ENCODE results near the gene NOX1.
"Not testable (repeated sequence)": the region's sequence is repeated elsewhere in the genome, so short reads cannot be mapped to it uniquely, and the experiment has no call there.

Gene NOX1

GRCh38 chrX:100819534-100819836 is 54.7 kb downstream of the NOX1 start:
- DNase-seq, result no peak

- no peak for DNase-seq
Measured at GRCh38 chrX:100817340-100817739, 56.8 kb downstream of the NOX1 start.

DNA sequence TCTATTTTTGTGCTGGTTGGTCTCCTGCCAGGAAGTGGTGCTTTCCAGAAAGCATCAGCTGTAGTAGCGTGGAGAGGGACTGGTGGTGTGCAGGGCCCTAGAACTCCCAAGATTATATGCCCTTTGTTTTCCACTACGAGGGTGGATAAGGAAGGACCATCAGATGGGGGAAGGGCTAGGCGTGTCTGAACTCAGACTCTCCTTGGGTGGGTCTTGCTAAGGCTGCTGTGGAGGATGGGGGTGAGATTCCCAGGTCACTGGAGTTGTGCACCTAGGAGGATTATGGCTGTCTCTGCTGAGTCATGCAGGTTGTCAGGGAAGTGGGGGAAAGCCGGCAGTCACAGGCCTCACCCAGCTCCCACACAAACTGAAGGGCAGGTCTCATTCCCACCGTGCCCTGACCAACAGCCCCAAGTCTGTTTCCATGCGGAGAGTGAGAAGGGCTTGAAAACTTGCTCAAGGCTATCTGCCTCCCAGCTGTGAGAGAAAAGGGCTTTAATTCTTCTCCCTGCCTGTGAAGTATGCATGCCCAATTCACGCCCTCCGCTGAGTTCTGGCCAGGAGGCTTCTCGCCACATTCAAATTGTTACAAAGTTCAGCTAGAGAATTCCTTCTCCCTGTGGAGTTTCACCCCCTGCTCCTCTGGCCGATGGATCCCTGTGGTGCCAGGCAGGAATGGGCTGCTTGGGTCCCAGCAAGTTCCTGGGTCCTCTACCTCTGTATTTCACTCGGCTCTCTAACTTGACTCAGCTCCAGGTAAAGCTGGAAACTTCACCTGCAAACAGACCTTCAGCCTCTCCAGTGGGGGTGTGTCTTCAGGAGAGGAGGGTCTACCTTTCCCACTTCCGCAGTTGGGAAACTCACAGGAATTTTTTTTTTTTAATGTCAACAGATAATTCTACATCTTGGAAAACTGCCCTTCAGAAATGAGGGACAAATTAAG is 61.7 kb downstream of the NOX1 start:
- no peak for DNase-seq

- not testable (repeated sequence) for DNase-seq
Measured at GRCh38 chrX:100808265-100808664, 65.9 kb downstream of the NOX1 start.

- DNase-seq, result no peak
Measured at GRCh38 chrX:100804780-100805179, 69.4 kb downstream of the NOX1 start.

- DNase-seq, result no peak
Measured at GRCh38 chrX:100802843-100803242, 71.3 kb downstream of the NOX1 start.

DNA sequence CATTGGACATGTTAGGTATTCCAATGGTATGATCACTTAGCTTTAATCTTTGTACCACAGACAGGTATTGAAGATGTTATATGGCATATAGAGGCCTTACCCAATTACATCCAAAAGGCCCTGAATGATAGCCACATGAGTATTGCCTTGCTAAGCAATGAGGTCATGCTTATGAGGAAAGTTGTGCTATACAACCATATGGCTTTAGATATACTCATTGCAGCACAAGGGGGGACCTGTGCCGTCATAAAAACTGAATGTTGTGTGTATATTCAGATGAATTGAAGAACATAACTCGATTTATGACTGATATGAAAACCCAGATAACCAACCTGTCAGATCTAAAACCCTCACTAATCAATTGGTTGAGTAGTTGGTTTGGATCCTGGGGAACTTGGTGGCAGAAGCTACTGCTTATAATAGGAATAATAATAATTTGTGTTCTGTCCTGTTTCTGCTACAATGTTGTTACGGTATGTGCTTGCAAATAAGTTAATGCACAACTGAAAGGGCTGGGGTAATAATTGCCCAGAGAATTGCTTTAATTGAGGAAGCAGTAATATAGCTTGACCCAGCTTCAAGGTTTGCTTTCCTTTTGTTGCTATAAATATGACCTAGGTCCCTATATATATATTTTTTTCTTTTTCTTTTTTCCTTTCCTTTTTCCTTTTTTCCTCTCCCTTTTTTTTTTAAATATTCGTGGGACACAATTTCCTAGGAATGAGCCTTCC is 75.5 kb downstream of the NOX1 start:
- no peak for DNase-seq

- DNase-seq, result no peak
Measured at GRCh38 chrX:100797359-100797758, 76.8 kb downstream of the NOX1 start.

- not testable (repeated sequence) for DNase-seq
Measured at GRCh38 chrX:100796371-100796770, 77.8 kb downstream of the NOX1 start.

Data from inflammatory macrophage treated with lipopolysaccharide for 1 hour (primary cell).